Lower leg skin (tissue), 3 donors: ENCODE measurements around the gene TNFRSF1B.

Source experiments
- POLR2A ChIP-seq, 2 donors: fragments of 450-650 bp; IDR thresholded peaks; one replicate each; pipeline ENCODE4 v1.6.1; 2016 to 2017; ENCODE audit warnings: antibody characterized with exemption in 2 of 2, mild to moderate bottlenecking in 1 of 2, moderate library complexity in 1 of 2
- TF ChIP-seq, protein P1 (sequence below), 3 donors: fragments of 450-650 bp; IDR thresholded peaks; one replicate each; pipeline ENCODE4 v1.5.1; 2016; ENCODE audit warnings: antibody characterized with exemption in 3 of 3, mild to moderate bottlenecking in 3 of 3, moderate library complexity in 2 of 3

- TF ChIP-seq POLR2A (IDR thresholded peaks at IDR 0.05): no peak
- TF ChIP-seq, protein P1, sequence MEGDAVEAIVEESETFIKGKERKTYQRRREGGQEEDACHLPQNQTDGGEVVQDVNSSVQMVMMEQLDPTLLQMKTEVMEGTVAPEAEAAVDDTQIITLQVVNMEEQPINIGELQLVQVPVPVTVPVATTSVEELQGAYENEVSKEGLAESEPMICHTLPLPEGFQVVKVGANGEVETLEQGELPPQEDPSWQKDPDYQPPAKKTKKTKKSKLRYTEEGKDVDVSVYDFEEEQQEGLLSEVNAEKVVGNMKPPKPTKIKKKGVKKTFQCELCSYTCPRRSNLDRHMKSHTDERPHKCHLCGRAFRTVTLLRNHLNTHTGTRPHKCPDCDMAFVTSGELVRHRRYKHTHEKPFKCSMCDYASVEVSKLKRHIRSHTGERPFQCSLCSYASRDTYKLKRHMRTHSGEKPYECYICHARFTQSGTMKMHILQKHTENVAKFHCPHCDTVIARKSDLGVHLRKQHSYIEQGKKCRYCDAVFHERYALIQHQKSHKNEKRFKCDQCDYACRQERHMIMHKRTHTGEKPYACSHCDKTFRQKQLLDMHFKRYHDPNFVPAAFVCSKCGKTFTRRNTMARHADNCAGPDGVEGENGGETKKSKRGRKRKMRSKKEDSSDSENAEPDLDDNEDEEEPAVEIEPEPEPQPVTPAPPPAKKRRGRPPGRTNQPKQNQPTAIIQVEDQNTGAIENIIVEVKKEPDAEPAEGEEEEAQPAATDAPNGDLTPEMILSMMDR (IDR thresholded peaks at IDR 0.05): no peak
These were observed 17.4 kb downstream of the TNFRSF1B start for GRCh38 chr1:12184008-12184681.
